K562 (cell line): ENCODE results near the gene SHC1. TPM values are rescaled to one million over a fixed set of nuclear protein-coding genes. Genes with fewer than 3 reads are reported as not detected.

ENCODE experiments used
- CREBBP ChIP-seq: IDR thresholded peaks from one replicate; pipeline ENCODE4 v1.6.1; 2012; ENCODE audit warnings: low read depth, mild to moderate bottlenecking, control low read depth, inconsistent platforms, low read length
- CSDE1 ChIP-seq, 2 experiments: fragments of 450-650 bp; IDR thresholded peaks; 2 replicates each; pipeline ENCODE4 v1.6.1; 2016; ENCODE audit warnings: mild to moderate bottlenecking in 1 of 2
- FOXJ2 ChIP-seq: fragments of 200-800 bp; sonication (Bioruptor generic); IDR thresholded peaks from 2 replicates; pipeline ENCODE4 v1.6.1; 2016; ENCODE audit warnings: missing genetic modification characterization, missing compliant biosample characterization
- FOXM1 ChIP-seq, 2 experiments: fragments of 450-650 bp in 1 of 2; sonication (generic) in 1 of 2; formaldehyde crosslinking in 1 of 2; IDR thresholded peaks; 2 replicates each; pipeline versions ENCODE4 v1.6.1 to v1.9.0; 2017 to 2022; ENCODE audit warnings: low read depth in 2 of 2, mild to moderate bottlenecking in 2 of 2, missing genetic modification reagents in 1 of 2, moderate library complexity in 1 of 2
- GABPB2 ChIP-seq: fragments of 250-450 bp; sonication (Bioruptor Pico); conservative IDR thresholded peaks from 2 replicates; pipeline ENCODE4 v1.5.1; 2021; ENCODE audit warnings: mild to moderate bottlenecking
- GTF2F1 ChIP-seq: IDR thresholded peaks from 2 replicates; pipeline ENCODE4 v1.6.1; 2011; ENCODE audit warnings: low read depth, low read length, improper control_type of control experiment
- ILF3 ChIP-seq: fragments of 450-650 bp; IDR thresholded peaks from 2 replicates; pipeline ENCODE4 v1.6.1; 2018; ENCODE audit warnings: antibody characterized with exemption, mild to moderate bottlenecking, moderate library complexity, borderline replicate concordance
- RNF2 ChIP-seq: sonication (generic); IDR thresholded peaks from 2 replicates; pipeline ENCODE4 v1.6.1; 2016
- ZFP36 ChIP-seq: fragments of 150-350 bp; IDR thresholded peaks from 2 replicates; pipeline ENCODE4 v1.6.1; 2018; ENCODE audit warnings: low read length, low read depth; ENCODE audit not compliant: partially characterized antibody
- ZSCAN32 ChIP-seq: fragments of 450-650 bp; formaldehyde crosslinking; IDR thresholded peaks from 2 replicates; pipeline ENCODE4 v1.4.0; 2020; ENCODE audit warnings: mild to moderate bottlenecking, moderate library complexity
- polyA plus RNA-seq, 8 experiments: library from polyadenylated mRNA; depleted of rRNA in 4 of 8; stranded (reverse) in 5 of 8; unstranded in 3 of 8; fragments of >200 nt; fragmentation: Nextera tagmentation in 2 of 8; fragmentation: Illumina TruSeq in 1 of 8; extraction: Ambion mirVana in 2 of 8; extraction: Trizol in 1 of 8; gene quantifications; 2 replicates each; pipeline versions ENCODE4 v1.2.1 to v1.2.3, GENCODE V29; 2011 to 2014; ENCODE audit warnings: inconsistent platforms in 1 of 8, missing spikeins in 1 of 8
- total RNA-seq, 7 experiments: library from RNA; depleted of rRNA in 6 of 7; stranded (reverse); fragments of >200 nt in 6 of 7; fragmentation: Illumina TruSeq in 2 of 7; extraction: Trizol in 2 of 7; gene quantifications; 2 replicates each; pipeline versions ENCODE4 v1.2.1 to v1.2.3, GENCODE V29; 2011 to 2021; ENCODE audit warnings: low replicate concordance in 1 of 7
- TF ChIP-seq, protein P1 (sequence below): fragments of 250-450 bp; sonication (Bioruptor Pico); IDR thresholded peaks from 2 replicates; pipeline ENCODE4 v1.4.0; 2020
- TF ChIP-seq, protein P2 (sequence below), 2 experiments: fragments of 450-650 bp in 1 of 2; sonication (generic) in 1 of 2; formaldehyde crosslinking; conservative IDR thresholded peaks; 2 replicates each; pipeline versions ENCODE4 v1.4.0 to v1.8.1; 2020 to 2022; ENCODE audit warnings: mild to moderate bottlenecking in 1 of 2, missing genetic modification reagents in 1 of 2
- TF ChIP-seq, protein P3 (sequence below): fragments of 200-600 bp; sonication (generic); IDR thresholded peaks from one replicate; pipeline ENCODE4 v1.6.1; 2012; ENCODE audit warnings: mild to moderate bottlenecking, low read depth, low read length, inconsistent platforms

The SHC1 gene
- total and polyA plus RNA-seq, 9 of the 15 experiments (the other 6 are each of a cell fraction or from before 2014, with no cell fraction given) = 4.1 to 113 (median 51.9) TPM

DNA sequence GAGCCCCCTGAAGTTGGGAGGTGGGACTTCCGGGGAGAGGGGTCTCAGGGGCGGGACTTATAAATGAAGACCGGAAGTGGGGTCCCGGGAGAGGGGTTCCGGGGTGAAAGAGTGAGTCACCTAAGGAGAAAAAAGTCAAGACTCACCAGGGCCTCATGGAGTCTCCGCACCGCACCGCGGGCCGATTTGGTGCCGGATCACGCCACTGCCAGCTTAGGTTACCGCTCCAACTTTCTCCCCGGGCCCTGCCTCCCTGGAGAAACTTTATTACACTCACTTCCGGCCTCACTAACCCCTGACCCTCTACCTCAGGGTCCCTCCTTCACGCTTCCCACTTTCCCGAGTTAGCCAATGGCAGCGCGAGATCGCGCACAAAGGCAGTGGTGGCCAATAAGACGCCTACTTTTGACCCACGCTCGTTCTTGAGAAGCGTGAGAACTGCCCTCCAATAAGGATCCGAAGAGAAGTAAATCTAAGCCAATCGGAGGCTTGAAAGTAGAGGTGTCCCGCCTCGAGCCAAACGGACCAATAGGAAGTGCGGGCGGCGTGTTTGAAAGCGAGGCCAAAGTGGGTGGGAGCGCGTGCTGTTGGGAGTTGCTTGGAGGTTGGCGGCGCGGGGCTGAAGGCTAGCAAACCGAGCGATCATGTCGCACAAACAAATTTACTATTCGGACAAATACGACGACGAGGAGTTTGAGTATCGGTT lies 3.7 kb upstream of the SHC1 start, which contains the start of gene CKS1B (continued):
- TF ChIP-seq CREBBP = no peak
- TF ChIP-seq FOXM1 (IDR thresholded peaks at IDR 0.05; ENCODE audit: low read depth) = peak; percentile 99
- peak; percentile 81; the same call in 1 of the 2 replicates for TF ChIP-seq FOXM1 (CRISPR knock-in tag; IDR thresholded peaks at IDR 0.05; ENCODE audit: low read depth)
- no peak for TF ChIP-seq ILF3
- no peak for TF ChIP-seq GTF2F1
- TF ChIP-seq, protein P1, sequence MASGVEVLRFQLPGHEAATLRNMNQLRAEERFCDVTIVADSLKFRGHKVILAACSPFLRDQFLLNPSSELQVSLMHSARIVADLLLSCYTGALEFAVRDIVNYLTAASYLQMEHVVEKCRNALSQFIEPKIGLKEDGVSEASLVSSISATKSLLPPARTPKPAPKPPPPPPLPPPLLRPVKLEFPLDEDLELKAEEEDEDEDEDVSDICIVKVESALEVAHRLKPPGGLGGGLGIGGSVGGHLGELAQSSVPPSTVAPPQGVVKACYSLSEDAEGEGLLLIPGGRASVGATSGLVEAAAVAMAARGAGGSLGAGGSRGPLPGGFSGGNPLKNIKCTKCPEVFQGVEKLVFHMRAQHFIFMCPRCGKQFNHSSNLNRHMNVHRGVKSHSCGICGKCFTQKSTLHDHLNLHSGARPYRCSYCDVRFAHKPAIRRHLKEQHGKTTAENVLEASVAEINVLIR (CRISPR knock-in tag) = peak; percentile 21; the same call in 1 of the 2 replicates
- no peak for TF ChIP-seq FOXJ2 (tag)
- TF ChIP-seq RNF2 = peak; percentile 91
- TF ChIP-seq GABPB2 (CRISPR knock-in tag) = no peak
- no peak for TF ChIP-seq ZSCAN32 (CRISPR knock-in tag)
- no peak for TF ChIP-seq CSDE1 (IDR thresholded peaks at IDR 0.05)
- TF ChIP-seq ZFP36 = no peak
- TF ChIP-seq, protein P2, sequence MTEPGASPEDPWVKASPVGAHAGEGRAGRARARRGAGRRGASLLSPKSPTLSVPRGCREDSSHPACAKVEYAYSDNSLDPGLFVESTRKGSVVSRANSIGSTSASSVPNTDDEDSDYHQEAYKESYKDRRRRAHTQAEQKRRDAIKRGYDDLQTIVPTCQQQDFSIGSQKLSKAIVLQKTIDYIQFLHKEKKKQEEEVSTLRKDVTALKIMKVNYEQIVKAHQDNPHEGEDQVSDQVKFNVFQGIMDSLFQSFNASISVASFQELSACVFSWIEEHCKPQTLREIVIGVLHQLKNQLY (CRISPR knock-in tag; conservative IDR thresholded peaks at IDR 0.05) = no peak; a peak in 1 of 4 replicates
- TF ChIP-seq, protein P3, sequence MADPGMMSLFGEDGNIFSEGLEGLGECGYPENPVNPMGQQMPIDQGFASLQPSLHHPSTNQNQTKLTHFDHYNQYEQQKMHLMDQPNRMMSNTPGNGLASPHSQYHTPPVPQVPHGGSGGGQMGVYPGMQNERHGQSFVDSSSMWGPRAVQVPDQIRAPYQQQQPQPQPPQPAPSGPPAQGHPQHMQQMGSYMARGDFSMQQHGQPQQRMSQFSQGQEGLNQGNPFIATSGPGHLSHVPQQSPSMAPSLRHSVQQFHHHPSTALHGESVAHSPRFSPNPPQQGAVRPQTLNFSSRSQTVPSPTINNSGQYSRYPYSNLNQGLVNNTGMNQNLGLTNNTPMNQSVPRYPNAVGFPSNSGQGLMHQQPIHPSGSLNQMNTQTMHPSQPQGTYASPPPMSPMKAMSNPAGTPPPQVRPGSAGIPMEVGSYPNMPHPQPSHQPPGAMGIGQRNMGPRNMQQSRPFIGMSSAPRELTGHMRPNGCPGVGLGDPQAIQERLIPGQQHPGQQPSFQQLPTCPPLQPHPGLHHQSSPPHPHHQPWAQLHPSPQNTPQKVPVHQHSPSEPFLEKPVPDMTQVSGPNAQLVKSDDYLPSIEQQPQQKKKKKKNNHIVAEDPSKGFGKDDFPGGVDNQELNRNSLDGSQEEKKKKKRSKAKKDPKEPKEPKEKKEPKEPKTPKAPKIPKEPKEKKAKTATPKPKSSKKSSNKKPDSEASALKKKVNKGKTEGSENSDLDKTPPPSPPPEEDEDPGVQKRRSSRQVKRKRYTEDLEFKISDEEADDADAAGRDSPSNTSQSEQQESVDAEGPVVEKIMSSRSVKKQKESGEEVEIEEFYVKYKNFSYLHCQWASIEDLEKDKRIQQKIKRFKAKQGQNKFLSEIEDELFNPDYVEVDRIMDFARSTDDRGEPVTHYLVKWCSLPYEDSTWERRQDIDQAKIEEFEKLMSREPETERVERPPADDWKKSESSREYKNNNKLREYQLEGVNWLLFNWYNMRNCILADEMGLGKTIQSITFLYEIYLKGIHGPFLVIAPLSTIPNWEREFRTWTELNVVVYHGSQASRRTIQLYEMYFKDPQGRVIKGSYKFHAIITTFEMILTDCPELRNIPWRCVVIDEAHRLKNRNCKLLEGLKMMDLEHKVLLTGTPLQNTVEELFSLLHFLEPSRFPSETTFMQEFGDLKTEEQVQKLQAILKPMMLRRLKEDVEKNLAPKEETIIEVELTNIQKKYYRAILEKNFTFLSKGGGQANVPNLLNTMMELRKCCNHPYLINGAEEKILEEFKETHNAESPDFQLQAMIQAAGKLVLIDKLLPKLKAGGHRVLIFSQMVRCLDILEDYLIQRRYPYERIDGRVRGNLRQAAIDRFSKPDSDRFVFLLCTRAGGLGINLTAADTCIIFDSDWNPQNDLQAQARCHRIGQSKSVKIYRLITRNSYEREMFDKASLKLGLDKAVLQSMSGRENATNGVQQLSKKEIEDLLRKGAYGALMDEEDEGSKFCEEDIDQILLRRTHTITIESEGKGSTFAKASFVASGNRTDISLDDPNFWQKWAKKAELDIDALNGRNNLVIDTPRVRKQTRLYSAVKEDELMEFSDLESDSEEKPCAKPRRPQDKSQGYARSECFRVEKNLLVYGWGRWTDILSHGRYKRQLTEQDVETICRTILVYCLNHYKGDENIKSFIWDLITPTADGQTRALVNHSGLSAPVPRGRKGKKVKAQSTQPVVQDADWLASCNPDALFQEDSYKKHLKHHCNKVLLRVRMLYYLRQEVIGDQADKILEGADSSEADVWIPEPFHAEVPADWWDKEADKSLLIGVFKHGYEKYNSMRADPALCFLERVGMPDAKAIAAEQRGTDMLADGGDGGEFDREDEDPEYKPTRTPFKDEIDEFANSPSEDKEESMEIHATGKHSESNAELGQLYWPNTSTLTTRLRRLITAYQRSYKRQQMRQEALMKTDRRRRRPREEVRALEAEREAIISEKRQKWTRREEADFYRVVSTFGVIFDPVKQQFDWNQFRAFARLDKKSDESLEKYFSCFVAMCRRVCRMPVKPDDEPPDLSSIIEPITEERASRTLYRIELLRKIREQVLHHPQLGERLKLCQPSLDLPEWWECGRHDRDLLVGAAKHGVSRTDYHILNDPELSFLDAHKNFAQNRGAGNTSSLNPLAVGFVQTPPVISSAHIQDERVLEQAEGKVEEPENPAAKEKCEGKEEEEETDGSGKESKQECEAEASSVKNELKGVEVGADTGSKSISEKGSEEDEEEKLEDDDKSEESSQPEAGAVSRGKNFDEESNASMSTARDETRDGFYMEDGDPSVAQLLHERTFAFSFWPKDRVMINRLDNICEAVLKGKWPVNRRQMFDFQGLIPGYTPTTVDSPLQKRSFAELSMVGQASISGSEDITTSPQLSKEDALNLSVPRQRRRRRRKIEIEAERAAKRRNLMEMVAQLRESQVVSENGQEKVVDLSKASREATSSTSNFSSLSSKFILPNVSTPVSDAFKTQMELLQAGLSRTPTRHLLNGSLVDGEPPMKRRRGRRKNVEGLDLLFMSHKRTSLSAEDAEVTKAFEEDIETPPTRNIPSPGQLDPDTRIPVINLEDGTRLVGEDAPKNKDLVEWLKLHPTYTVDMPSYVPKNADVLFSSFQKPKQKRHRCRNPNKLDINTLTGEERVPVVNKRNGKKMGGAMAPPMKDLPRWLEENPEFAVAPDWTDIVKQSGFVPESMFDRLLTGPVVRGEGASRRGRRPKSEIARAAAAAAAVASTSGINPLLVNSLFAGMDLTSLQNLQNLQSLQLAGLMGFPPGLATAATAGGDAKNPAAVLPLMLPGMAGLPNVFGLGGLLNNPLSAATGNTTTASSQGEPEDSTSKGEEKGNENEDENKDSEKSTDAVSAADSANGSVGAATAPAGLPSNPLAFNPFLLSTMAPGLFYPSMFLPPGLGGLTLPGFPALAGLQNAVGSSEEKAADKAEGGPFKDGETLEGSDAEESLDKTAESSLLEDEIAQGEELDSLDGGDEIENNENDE = no peak
- TF ChIP-seq, all 486 proteins: peak for 140
